Cerebellar nuclear complex (tissue), 1 donor: Measurements from ENCODE around the gene CSF1.

ENCODE experiments used
- DNase-seq, 2 experiments: peaks; one replicate each; lab custom pipeline; 2025; lab: John Stamatoyannopoulos, UW

Gene CSF1

GRCh38 chr1:109978761-109979488 is 68.3 kb downstream of the CSF1 start:
- no peak for DNase-seq

GRCh38 chr1:109979489-109980091 is 68.9 kb downstream of the CSF1 start:
- no peak for DNase-seq
